HL-60 (cell line): ENCODE data around the gene GDPD4.

Experiments
- DNase-seq, 2 experiments: peaks; one replicate each; pipeline ENCODE4 v3.0.0-alpha.2; 2010 to 2020; ENCODE audit warnings: low read depth in 1 of 2, low spot score in 1 of 2
- H3K27ac ChIP-seq: fragments of 250-450 bp; sonication (Bioruptor Pico); replicated peaks from 2 replicates; pipeline ENCODE4 v1.5.1; 2020; ENCODE audit warnings: mild to moderate bottlenecking, moderate library complexity
- H3K27me3 ChIP-seq: fragments of 250-450 bp; sonication (Bioruptor Pico); 2 replicates; pipeline ENCODE4 v1.5.1; 2021; ENCODE audit warnings: mild to moderate bottlenecking, moderate library complexity; ENCODE audit not compliant: insufficient read depth, poor library complexity, severe bottlenecking
- H3K4me3 ChIP-seq: replicated peaks from 2 replicates; pipeline ENCODE4 v1.5.1; 2011; ENCODE audit warnings: mild to moderate bottlenecking, control low read depth, low read length; ENCODE audit not compliant: insufficient read depth
- CTCF ChIP-seq: IDR thresholded peaks from one replicate; pipeline ENCODE4 v1.5.1; 2011; ENCODE audit warnings: low read length, control low read depth, inconsistent platforms; ENCODE audit not compliant: insufficient read depth
- GABPA ChIP-seq: IDR thresholded peaks from 2 replicates; pipeline ENCODE4 v1.6.1; 2012; ENCODE audit warnings: low read depth
- POLR2AphosphoS5 ChIP-seq: IDR thresholded peaks from 2 replicates; pipeline ENCODE4 v1.6.1; 2012; ENCODE audit warnings: low read depth
- REST ChIP-seq: IDR thresholded peaks from 2 replicates; pipeline ENCODE4 v1.6.1; 2012; ENCODE audit warnings: low read depth; ENCODE audit not compliant: insufficient replicate concordance
- SPI1 ChIP-seq: IDR thresholded peaks from 2 replicates; pipeline ENCODE4 v1.6.1; 2012; ENCODE audit warnings: low read depth, mild to moderate bottlenecking, borderline replicate concordance
- long read RNA-seq: library from polyadenylated mRNA; unstranded; transcript quantifications from one replicate; pipeline ENCODE4 v2.0.0, GENCODE V29; 2020

GDPD4 gene
- long read RNA-seq = 0 reads

GRCh38 chr11:77301510-77301909, at the start of gene GDPD4:
TSS of gene GDPD4 (minus strand) at chr11:77301686. CDS start at chr11:77285137, 16,549 bp downstream.
- TF ChIP-seq SPI1 = no peak
- TF ChIP-seq POLR2AphosphoS5 = no peak
- TF ChIP-seq CTCF = no peak
- TF ChIP-seq REST = no peak
- TF ChIP-seq GABPA = no peak
- no peaks in the 10 kb centered on the region for H3K27me3 ChIP-seq
- no peak for DNase-seq
- no peak within 1 kb of the TSS for H3K27ac ChIP-seq
- H3K4me3 ChIP-seq = no peak within 1 kb of the TSS

GRCh38 chr11:77347948-77348347, 46.5 kb upstream of the GDPD4 start:
- no peak for DNase-seq
- no peak for TF ChIP-seq REST
- TF ChIP-seq CTCF = no peak
- Histone ChIP-seq H3K27me3 (no peaks in the 10 kb centered on the region), H3K27ac (no peak overlapping the region), H3K4me3 (no peak overlapping the region)

- no peak for DNase-seq
- Histone ChIP-seq H3K27me3 (no peaks in the 10 kb centered on the region), H3K4me3 (no peak overlapping the region), H3K27ac (no peak overlapping the region)
- TF ChIP-seq GABPA (no peak), CTCF (no peak), REST (no peak), SPI1 (no peak), POLR2AphosphoS5 (no peak)
Observed at GRCh38 chr11:77346906-77347603, 45.6 kb upstream of the GDPD4 start.
